ENCODE measurements around the gene CLASP1.
"Not testable (repeated sequence)": the region's sequence is repeated elsewhere in the genome, so short reads cannot be mapped to it uniquely, and the experiment has no call there.

GRCh38 chr2:121658393-121658792, 9.1 kb upstream of the CLASP1 start:
- not testable (repeated sequence) for TF ChIP-seq ZC3H10 (CRISPR knock-in tag; IDR thresholded peaks at IDR 0.05); ARNTL (CRISPR knock-in tag; IDR thresholded peaks at IDR 0.05; ENCODE audit: borderline replicate concordance, low read depth); CSDC2 (CRISPR knock-in tag; IDR thresholded peaks at IDR 0.05); GLIS3 (CRISPR knock-in tag; IDR thresholded peaks at IDR 0.05); ZNF8 (CRISPR knock-in tag; IDR thresholded peaks at IDR 0.05); ZFP3 (CRISPR knock-in tag; IDR thresholded peaks at IDR 0.05); RARB (CRISPR knock-in tag; IDR thresholded peaks at IDR 0.05); PATZ1 (CRISPR knock-in tag; IDR thresholded peaks at IDR 0.05; ENCODE audit: borderline replicate concordance); ESRRG (CRISPR knock-in tag; IDR thresholded peaks at IDR 0.05); TOX (CRISPR knock-in tag; IDR thresholded peaks at IDR 0.05; ENCODE audit: borderline replicate concordance); ZFP30 (CRISPR knock-in tag; IDR thresholded peaks at IDR 0.05); ZNF70 (CRISPR knock-in tag; IDR thresholded peaks at IDR 0.05)
- TF ChIP-seq, protein P1, sequence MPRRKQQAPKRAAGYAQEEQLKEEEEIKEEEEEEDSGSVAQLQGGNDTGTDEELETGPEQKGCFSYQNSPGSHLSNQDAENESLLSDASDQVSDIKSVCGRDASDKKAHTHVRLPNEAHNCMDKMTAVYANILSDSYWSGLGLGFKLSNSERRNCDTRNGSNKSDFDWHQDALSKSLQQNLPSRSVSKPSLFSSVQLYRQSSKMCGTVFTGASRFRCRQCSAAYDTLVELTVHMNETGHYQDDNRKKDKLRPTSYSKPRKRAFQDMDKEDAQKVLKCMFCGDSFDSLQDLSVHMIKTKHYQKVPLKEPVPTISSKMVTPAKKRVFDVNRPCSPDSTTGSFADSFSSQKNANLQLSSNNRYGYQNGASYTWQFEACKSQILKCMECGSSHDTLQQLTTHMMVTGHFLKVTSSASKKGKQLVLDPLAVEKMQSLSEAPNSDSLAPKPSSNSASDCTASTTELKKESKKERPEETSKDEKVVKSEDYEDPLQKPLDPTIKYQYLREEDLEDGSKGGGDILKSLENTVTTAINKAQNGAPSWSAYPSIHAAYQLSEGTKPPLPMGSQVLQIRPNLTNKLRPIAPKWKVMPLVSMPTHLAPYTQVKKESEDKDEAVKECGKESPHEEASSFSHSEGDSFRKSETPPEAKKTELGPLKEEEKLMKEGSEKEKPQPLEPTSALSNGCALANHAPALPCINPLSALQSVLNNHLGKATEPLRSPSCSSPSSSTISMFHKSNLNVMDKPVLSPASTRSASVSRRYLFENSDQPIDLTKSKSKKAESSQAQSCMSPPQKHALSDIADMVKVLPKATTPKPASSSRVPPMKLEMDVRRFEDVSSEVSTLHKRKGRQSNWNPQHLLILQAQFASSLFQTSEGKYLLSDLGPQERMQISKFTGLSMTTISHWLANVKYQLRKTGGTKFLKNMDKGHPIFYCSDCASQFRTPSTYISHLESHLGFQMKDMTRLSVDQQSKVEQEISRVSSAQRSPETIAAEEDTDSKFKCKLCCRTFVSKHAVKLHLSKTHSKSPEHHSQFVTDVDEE (CRISPR knock-in tag; IDR thresholded peaks at IDR 0.05) = not testable (repeated sequence)
- TF ChIP-seq, protein P2, sequence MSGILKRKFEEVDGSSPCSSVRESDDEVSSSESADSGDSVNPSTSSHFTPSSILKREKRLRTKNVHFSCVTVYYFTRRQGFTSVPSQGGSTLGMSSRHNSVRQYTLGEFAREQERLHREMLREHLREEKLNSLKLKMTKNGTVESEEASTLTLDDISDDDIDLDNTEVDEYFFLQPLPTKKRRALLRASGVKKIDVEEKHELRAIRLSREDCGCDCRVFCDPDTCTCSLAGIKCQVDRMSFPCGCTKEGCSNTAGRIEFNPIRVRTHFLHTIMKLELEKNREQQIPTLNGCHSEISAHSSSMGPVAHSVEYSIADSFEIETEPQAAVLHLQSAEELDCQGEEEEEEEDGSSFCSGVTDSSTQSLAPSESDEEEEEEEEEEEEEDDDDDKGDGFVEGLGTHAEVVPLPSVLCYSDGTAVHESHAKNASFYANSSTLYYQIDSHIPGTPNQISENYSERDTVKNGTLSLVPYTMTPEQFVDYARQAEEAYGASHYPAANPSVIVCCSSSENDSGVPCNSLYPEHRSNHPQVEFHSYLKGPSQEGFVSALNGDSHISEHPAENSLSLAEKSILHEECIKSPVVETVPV (CRISPR knock-in tag; IDR thresholded peaks at IDR 0.05) = not testable (repeated sequence)

All from SK-N-SH treated with all-trans-retinoic acid at 6 μM for 48 hours (cell line).